Neural cell (in vitro differentiated cells): ENCODE data around the gene MARK1. TPM values are rescaled to one million over a fixed set of nuclear protein-coding genes. Genes with fewer than 3 reads are reported as not detected.

ENCODE experiments used
- H2AFZ ChIP-seq: fragments of 200-600, 300-800 bp; sonication (generic), shearing (Covaris generic); 2 replicates; pipeline ENCODE4 v1.6.0; 2014; ENCODE audit warnings: low read depth, mild to moderate bottlenecking, antibody characterized with exemption, low read length, moderate library complexity
- H3F3A ChIP-seq: fragments of 200-600 bp; shearing (Covaris generic); 2 replicates; pipeline ENCODE4 v1.6.1; 2016; ENCODE audit warnings: mild to moderate bottlenecking, moderate library complexity, mixed read lengths, antibody characterized with exemption, low read length; ENCODE audit not compliant: insufficient read depth, poor library complexity, severe bottlenecking
- H3K27ac ChIP-seq: fragments of 200-600, 300-800 bp; sonication (generic), shearing (Covaris generic); 2 replicates; pipeline ENCODE4 v1.5.1; 2014; ENCODE audit warnings: mild to moderate bottlenecking, low read length, moderate library complexity
- H3K27me3 ChIP-seq: fragments of 300-800, 200-600 bp; sonication (generic), shearing (Covaris generic); 2 replicates; pipeline ENCODE4 v1.6.0; 2014; ENCODE audit warnings: mild to moderate bottlenecking, low read depth, low read length, moderate library complexity; ENCODE audit not compliant: insufficient read depth
- H3K36me3 ChIP-seq: fragments of 300-800, 200-600 bp; sonication (generic), shearing (Covaris generic); 2 replicates; pipeline ENCODE4 v1.5.1; 2014; ENCODE audit warnings: mild to moderate bottlenecking, antibody characterized with exemption, low read length, moderate library complexity; ENCODE audit not compliant: insufficient read depth
- H3K4me2 ChIP-seq: fragments of 300-800, 200-600 bp; sonication (generic), shearing (Covaris generic); 2 replicates; pipeline ENCODE4 v1.6.0; 2014; ENCODE audit warnings: mild to moderate bottlenecking, low read length
- H3K4me3 ChIP-seq: fragments of 300-800, 200-600 bp; sonication (generic), shearing (Covaris generic); 2 replicates; pipeline ENCODE4 v1.5.1; 2014; ENCODE audit warnings: mild to moderate bottlenecking, low read length, moderate library complexity
- H3K79me2 ChIP-seq: fragments of 200-600 bp; shearing (Covaris generic); replicated peaks from 2 replicates; pipeline ENCODE4 v1.6.0; 2014; ENCODE audit warnings: mild to moderate bottlenecking, low read length, moderate library complexity; ENCODE audit not compliant: insufficient read depth
- H3K9ac ChIP-seq: fragments of 300-800, 200-600 bp; sonication (generic), shearing (Covaris generic); 2 replicates; pipeline ENCODE4 v1.6.1; 2016; ENCODE audit warnings: mild to moderate bottlenecking, low read length, mixed read lengths
- H3K9me2 ChIP-seq: fragments of 200-600 bp; shearing (Covaris generic); 2 replicates; pipeline ENCODE4 v1.6.1; 2016; ENCODE audit warnings: mild to moderate bottlenecking, low read length, mixed read lengths; ENCODE audit not compliant: insufficient read depth
- H3K9me3 ChIP-seq: fragments of 200-600, 300-800 bp; sonication (generic), shearing (Covaris generic); 2 replicates; pipeline ENCODE4 v1.6.1; 2016; ENCODE audit warnings: mild to moderate bottlenecking, mixed run types, low read length, moderate library complexity, mixed read lengths
- H4K20me1 ChIP-seq: fragments of 200-600 bp; shearing (Covaris generic); 2 replicates; pipeline ENCODE4 v1.6.1; 2016; ENCODE audit warnings: mild to moderate bottlenecking, mixed run types; ENCODE audit not compliant: insufficient read depth
- CTCF ChIP-seq: fragments of 450-650 bp; IDR thresholded peaks from 2 replicates; pipeline ENCODE4 v1.5.1; 2014; ENCODE audit warnings: antibody characterized with exemption, mild to moderate bottlenecking, moderate library complexity; ENCODE audit not compliant: poor library complexity, severe bottlenecking
- EP300 ChIP-seq: fragments of 450-650 bp; conservative IDR thresholded peaks from 2 replicates; pipeline ENCODE4 v1.6.1; 2014; ENCODE audit warnings: antibody characterized with exemption, mild to moderate bottlenecking, moderate library complexity; ENCODE audit not compliant: poor library complexity, severe bottlenecking
- EZH2 ChIP-seq: fragments of 200-600, 300-800 bp; shearing (Covaris generic), sonication (generic); IDR thresholded peaks from 2 replicates; pipeline ENCODE4 v1.6.1; 2014; ENCODE audit warnings: antibody characterized with exemption, low read length, borderline replicate concordance, mild to moderate bottlenecking; ENCODE audit not compliant: insufficient read depth, poor library complexity, severe bottlenecking
- MXI1 ChIP-seq: fragments of 450-650 bp; conservative IDR thresholded peaks from 2 replicates; pipeline ENCODE4 v1.6.1; 2014; ENCODE audit warnings: antibody characterized with exemption, mild to moderate bottlenecking; ENCODE audit not compliant: poor library complexity, severe bottlenecking
- POLR2AphosphoS5 ChIP-seq: IDR thresholded peaks from 2 replicates; pipeline ENCODE4 v1.6.1; 2012
- RAD21 ChIP-seq: fragments of 450-650 bp; conservative IDR thresholded peaks from 2 replicates; pipeline ENCODE4 v1.6.1; 2014; ENCODE audit warnings: antibody characterized with exemption, mild to moderate bottlenecking, moderate library complexity
- REST ChIP-seq: IDR thresholded peaks from 2 replicates; pipeline ENCODE4 v1.6.1; 2012; ENCODE audit warnings: borderline replicate concordance
- SMC3 ChIP-seq: fragments of 450-650 bp; conservative IDR thresholded peaks from 2 replicates; pipeline ENCODE4 v1.6.1; 2014; ENCODE audit warnings: antibody characterized with exemption, mild to moderate bottlenecking, moderate library complexity; ENCODE audit not compliant: poor library complexity
- TAF1 ChIP-seq: IDR thresholded peaks from 2 replicates; pipeline ENCODE4 v1.6.1; 2012; ENCODE audit warnings: low read depth
- polyA plus RNA-seq: library from polyadenylated mRNA; depleted of rRNA; stranded (reverse); fragments of >200 nt; gene quantifications from 2 replicates; pipeline ENCODE4 v1.2.3, GENCODE V29; 2014

Gene MARK1
- polyA plus RNA-seq, 1 donor from 2014 or later = 38.6 TPM

- Histone ChIP-seq H3K9ac (no peak overlapping the region), H4K20me1 (no peaks in the 10 kb centered on the region), H3K27me3 (no peaks in the 10 kb centered on the region), H3K27ac (no peak overlapping the region), H3K36me3 (peaks cover 10% of the 10 kb centered on the region), H2AFZ (no peak overlapping the region), H3K79me2 (no peaks in the 10 kb centered on the region), H3K9me2 (no peaks in the 10 kb centered on the region), H3K4me2 (no peak overlapping the region), H3F3A (no peaks in the 10 kb centered on the region), H3K9me3 (no peaks in the 10 kb centered on the region), H3K4me3 (no peak overlapping the region)
- TF ChIP-seq CTCF (no peak), TAF1 (no peak), RAD21 (no peak), POLR2AphosphoS5 (no peak), MXI1 (no peak), EZH2 (no peak), SMC3 (no peak), EP300 (no peak), REST (no peak)
Measured at GRCh38 chr1:220628431-220628830, 100.5 kb downstream of the MARK1 start.

GRCh38 chr1:220631238-220631815 is 103.4 kb downstream of the MARK1 start:
- H3K9me2 ChIP-seq = no peaks in the 10 kb centered on the region

More at GRCh38 chr1:220631238-220631815, 103.4 kb downstream of the MARK1 start:
- Histone ChIP-seq H3K4me2 (no peak overlapping the region), H3K27me3 (no peaks in the 10 kb centered on the region), H3K9me3 (no peaks in the 10 kb centered on the region), H4K20me1 (no peaks in the 10 kb centered on the region), H2AFZ (no peak overlapping the region), H3K27ac (no peak overlapping the region), H3K36me3 (peaks cover 3% of the 10 kb centered on the region), H3K79me2 (no peaks in the 10 kb centered on the region), H3F3A (no peaks in the 10 kb centered on the region), H3K4me3 (no peak overlapping the region), H3K9ac (no peak overlapping the region)
- TF ChIP-seq CTCF (no peak), POLR2AphosphoS5 (no peak), RAD21 (no peak), SMC3 (no peak), REST (no peak)
